ACC112 (cell line): ENCODE measurements around the gene RAB41.
"Not testable (repeated sequence)": the region's sequence is repeated elsewhere in the genome, so short reads cannot be mapped to it uniquely, and the experiment has no call there.

ENCODE experiments used
- H2AFZ ChIP-seq: fragments of 200-600 bp; sonication (generic); one replicate; pipeline ENCODE4 v1.6.0; 2017; ENCODE audit warnings: antibody characterized with exemption, low read length; ENCODE audit not compliant: unreplicated experiment
- H3K27ac ChIP-seq: fragments of 200-600 bp; sonication (generic); 2 replicates; pipeline ENCODE4 v1.5.1; 2014; ENCODE audit warnings: low read depth, mild to moderate bottlenecking, antibody characterized with exemption, low read length, moderate library complexity
- H3K27me3 ChIP-seq: fragments of 200-600 bp; sonication (generic); 2 replicates; pipeline ENCODE4 v1.6.1; 2014; ENCODE audit warnings: mild to moderate bottlenecking, antibody characterized with exemption, low read length, moderate library complexity, mixed read lengths; ENCODE audit not compliant: insufficient read depth
- H3K36me3 ChIP-seq: fragments of 200-600 bp; sonication (generic); 2 replicates; pipeline ENCODE4 v1.6.1; 2016; ENCODE audit warnings: mild to moderate bottlenecking, antibody characterized with exemption, low read length, moderate library complexity, mixed read lengths; ENCODE audit not compliant: insufficient read depth
- H3K4me1 ChIP-seq: fragments of 200-600 bp; sonication (generic); one replicate; pipeline ENCODE4 v1.6.1; 2016; ENCODE audit warnings: low read length, mixed read lengths; ENCODE audit not compliant: insufficient read depth, unreplicated experiment, control insufficient read depth
- H3K4me3 ChIP-seq: fragments of 200-600 bp; sonication (generic); 2 replicates; pipeline ENCODE4 v1.5.1; 2014; ENCODE audit warnings: mild to moderate bottlenecking, low read depth, low read length
- H3K79me2 ChIP-seq: fragments of 200-600 bp; sonication (generic); one replicate; pipeline ENCODE4 v1.6.0; 2016; ENCODE audit warnings: low read length; ENCODE audit not compliant: control insufficient read depth, unreplicated experiment, insufficient read depth

The RAB41 gene

DNA sequence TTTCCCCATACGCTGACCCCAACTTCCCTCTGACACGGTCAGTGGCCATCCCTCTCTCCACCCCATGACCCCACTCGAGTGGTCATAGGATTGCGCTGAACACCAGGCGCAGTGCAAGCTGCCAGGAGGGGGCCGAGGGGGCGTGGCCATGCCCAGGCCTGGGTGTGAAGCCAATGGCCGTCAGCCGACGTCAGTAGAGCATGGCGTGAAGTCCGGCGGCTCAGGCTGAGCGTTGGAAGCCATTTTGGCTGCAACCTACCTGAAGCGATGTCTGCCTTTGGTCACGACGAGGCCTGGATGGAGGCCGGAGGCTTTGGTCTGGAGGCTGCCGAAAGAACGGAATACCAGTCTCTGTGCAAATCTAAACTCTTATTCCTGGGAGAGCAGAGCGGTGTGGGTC is at the start of gene RAB41:
Gene RAB41, plus strand, starts transcription at position 222 of the 400 bp plus-strand sequence. Its CDS starts 46 bp downstream, at position 268.
- Histone ChIP-seq H3K79me2 (no peaks in the 10 kb centered on the region), H3K27ac (no peak within 1 kb of the TSS), H3K4me3 (no peak within 1 kb of the TSS), H2AFZ (no peak within 1 kb of the TSS), H3K4me1 (no peaks in the 10 kb centered on the region), H3K36me3 (0 out of 2 replicates have a peak, but pooled peaks cover 4% of the 10 kb centered on the region), H3K27me3 (no peaks in the 10 kb centered on the region)

DNA sequence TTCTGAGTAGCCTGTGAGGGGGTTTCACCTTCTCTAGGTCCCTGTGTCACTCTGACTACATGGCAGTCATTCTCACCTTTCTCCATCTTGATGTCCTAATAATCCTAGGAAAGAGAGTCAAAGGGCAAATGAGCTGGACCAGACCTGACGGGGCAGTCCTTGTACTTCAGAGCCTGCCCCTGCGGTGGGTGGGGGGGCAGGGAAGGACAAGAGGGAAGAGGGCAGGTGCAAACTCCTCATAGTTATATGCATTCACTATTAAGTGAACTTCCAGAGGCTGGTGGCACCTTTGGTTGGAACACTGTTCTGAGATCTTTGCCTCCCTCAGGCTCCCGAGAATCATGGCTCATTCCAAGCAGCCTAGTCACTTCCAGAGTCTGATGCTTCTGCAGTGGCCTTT is 47.6 kb upstream of the RAB41 start, which contains the start of gene AWAT1:
Gene AWAT1, plus strand, starts transcription at position 301 of the 400 bp plus-strand sequence. Its CDS starts 41 bp downstream, at position 342.
- Histone ChIP-seq H2AFZ (no peak within 1 kb of the TSS), H3K4me3 (no peak within 1 kb of the TSS), H3K79me2 (no peaks in the 10 kb centered on the region), H3K4me1 (no peaks in the 10 kb centered on the region), H3K27me3 (no peaks in the 10 kb centered on the region), H3K36me3 (no peaks in the 10 kb centered on the region), H3K27ac (no peak within 1 kb of the TSS)

GRCh38 chrX:70240751-70241150 is 41.2 kb upstream of the RAB41 start:
- Histone ChIP-seq H2AFZ (no peak overlapping the region), H3K4me3 (no peak overlapping the region), H3K27ac (no peak overlapping the region), H3K4me1 (no peaks in the 10 kb centered on the region), H3K36me3 (no peaks in the 10 kb centered on the region), H3K79me2 (no peaks in the 10 kb centered on the region), H3K27me3 (no peaks in the 10 kb centered on the region)

DNA sequence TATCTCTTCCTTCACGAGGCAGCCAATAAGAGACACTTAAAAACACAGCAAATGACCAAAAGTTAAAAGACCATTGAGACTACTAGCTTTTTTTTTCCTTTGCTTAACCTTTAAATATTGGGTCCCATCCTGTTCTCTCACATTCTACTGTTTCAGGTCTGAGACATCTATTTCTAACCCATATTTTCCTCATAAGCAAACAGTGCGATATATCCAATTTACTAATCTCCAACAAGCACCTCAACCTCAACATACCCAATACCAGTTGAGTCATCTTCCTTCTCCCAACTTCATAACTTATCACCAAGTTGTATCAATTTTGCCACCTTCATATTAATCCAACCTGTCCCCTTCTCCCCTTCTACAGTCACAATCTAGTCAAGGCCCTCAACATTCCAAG is 40.5 kb upstream of the RAB41 start:
- Histone ChIP-seq H3K79me2 (no peaks in the 10 kb centered on the region), H3K36me3 (no peaks in the 10 kb centered on the region), H3K27ac (no peak overlapping the region), H3K4me1 (no peaks in the 10 kb centered on the region), H2AFZ (no peak overlapping the region), H3K4me3 (no peak overlapping the region), H3K27me3 (no peaks in the 10 kb centered on the region)

GRCh38 chrX:70243601-70244000 is 38.4 kb upstream of the RAB41 start:
- not testable (repeated sequence) for H3K4me3 ChIP-seq, H3K27ac ChIP-seq, H2AFZ ChIP-seq, H3K36me3 ChIP-seq, H3K79me2 ChIP-seq, H3K27me3 ChIP-seq, H3K4me1 ChIP-seq

DNA sequence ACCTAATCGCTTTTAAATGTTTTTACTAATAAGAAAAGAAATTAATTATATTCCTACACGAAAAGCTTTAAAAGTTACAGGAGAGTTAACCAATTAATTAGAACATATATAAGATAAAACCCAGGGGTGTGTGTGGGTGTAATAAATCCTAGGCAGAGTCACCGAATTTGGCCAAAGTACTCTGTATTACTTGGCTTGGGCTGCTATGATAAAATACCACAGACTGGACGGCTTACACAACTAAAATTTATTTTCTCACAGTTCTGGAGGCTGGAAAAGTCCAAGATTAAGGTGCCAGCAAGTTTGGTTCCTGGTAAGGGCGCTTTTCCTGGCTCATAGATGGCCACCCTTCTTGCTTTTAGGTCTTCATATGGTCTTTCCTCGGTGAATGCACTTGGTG is 37.1 kb upstream of the RAB41 start:
- no peak overlapping the region for H3K27ac ChIP-seq
- H3K79me2 ChIP-seq = no peaks in the 10 kb centered on the region
- no peak overlapping the region for H3K4me3 ChIP-seq
- H3K4me1 ChIP-seq = no peaks in the 10 kb centered on the region
- H3K36me3 ChIP-seq = no peaks in the 10 kb centered on the region
- no peaks in the 10 kb centered on the region for H3K27me3 ChIP-seq
- no peak overlapping the region for H2AFZ ChIP-seq

- Histone ChIP-seq H2AFZ (no peak overlapping the region), H3K4me1 (no peaks in the 10 kb centered on the region), H3K36me3 (no peaks in the 10 kb centered on the region), H3K4me3 (no peak overlapping the region), H3K27me3 (no peaks in the 10 kb centered on the region), H3K79me2 (no peaks in the 10 kb centered on the region), H3K27ac (no peak overlapping the region)
Measured at GRCh38 chrX:70247252-70247651, 34.7 kb upstream of the RAB41 start.

GRCh38 chrX:70252491-70252890 is 29.5 kb upstream of the RAB41 start:
- Histone ChIP-seq H3K36me3 (no peaks in the 10 kb centered on the region), H3K27ac (no peak overlapping the region), H3K27me3 (no peaks in the 10 kb centered on the region), H3K4me1 (peaks cover 4% of the 10 kb centered on the region), H2AFZ (no peak overlapping the region), H3K4me3 (no peak overlapping the region), H3K79me2 (no peaks in the 10 kb centered on the region)

- H3K36me3 ChIP-seq = no peaks in the 10 kb centered on the region
- H3K27me3 ChIP-seq = no peaks in the 10 kb centered on the region
- H3K4me1 ChIP-seq = peaks cover 4% of the 10 kb centered on the region
- no peak overlapping the region for H3K4me3 ChIP-seq
- H2AFZ ChIP-seq = no peak overlapping the region
- no peaks in the 10 kb centered on the region for H3K79me2 ChIP-seq
- no peak overlapping the region for H3K27ac ChIP-seq
Measured at GRCh38 chrX:70253377-70254062, 28.5 kb upstream of the RAB41 start.

DNA sequence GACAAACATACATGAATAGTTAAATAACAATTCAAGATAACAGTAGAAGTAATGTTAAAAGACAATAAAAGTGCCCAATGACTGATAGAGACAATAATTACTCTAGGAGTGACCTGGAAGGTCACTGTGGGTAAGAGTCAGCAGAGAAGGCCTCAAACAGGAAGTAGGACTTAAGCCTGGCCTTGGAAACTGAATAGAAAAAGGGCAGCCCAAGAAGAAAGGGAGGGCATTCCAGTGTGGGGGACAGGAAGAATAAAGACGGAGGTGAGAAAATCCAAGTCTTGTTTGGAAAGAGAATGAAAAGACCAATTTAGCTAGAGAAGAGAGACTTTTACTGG is 27.9 kb upstream of the RAB41 start:
- Histone ChIP-seq H2AFZ (no peak overlapping the region), H3K4me3 (no peak overlapping the region), H3K27me3 (no peaks in the 10 kb centered on the region), H3K4me1 (peaks cover 4% of the 10 kb centered on the region), H3K27ac (no peak overlapping the region), H3K36me3 (no peaks in the 10 kb centered on the region), H3K79me2 (no peaks in the 10 kb centered on the region)

DNA sequence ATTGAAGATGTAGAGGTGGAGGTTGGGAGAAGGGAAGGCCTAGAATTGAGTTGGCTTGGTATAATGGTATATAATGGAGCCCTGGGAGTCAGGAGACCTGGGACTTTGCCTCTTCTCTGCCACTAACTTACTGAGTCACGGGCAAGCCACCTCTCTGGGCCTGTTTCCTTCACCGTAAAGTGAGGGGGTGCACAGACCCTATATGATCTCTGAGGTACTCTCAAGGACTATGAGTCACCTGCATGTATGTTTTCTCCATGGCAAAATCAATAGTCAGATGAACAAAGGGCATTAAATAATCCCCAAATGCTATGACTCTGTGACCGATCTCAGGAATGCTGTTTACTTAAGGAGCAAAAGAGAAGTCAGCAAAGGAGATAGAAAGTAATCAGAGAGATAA is 27.1 kb upstream of the RAB41 start:
- Histone ChIP-seq H3K36me3 (no peaks in the 10 kb centered on the region), H3K79me2 (no peaks in the 10 kb centered on the region), H2AFZ (no peak overlapping the region), H3K4me3 (no peak overlapping the region), H3K4me1 (peaks cover 4% of the 10 kb centered on the region), H3K27ac (no peak overlapping the region), H3K27me3 (no peaks in the 10 kb centered on the region)
